ENCODE measurements around the gene WDR83. TPM values are rescaled to one million over a fixed set of nuclear protein-coding genes. Genes with fewer than 3 reads are reported as not detected.
"Not testable (repeated sequence)": the region's sequence is repeated elsewhere in the genome, so short reads cannot be mapped to it uniquely, and the experiment has no call there.

Gene WDR83
- total and polyA plus RNA-seq, 2 of the 4 experiments (the other 2 are of a cell fraction) = 5.9 to 8.9 TPM

DNA sequence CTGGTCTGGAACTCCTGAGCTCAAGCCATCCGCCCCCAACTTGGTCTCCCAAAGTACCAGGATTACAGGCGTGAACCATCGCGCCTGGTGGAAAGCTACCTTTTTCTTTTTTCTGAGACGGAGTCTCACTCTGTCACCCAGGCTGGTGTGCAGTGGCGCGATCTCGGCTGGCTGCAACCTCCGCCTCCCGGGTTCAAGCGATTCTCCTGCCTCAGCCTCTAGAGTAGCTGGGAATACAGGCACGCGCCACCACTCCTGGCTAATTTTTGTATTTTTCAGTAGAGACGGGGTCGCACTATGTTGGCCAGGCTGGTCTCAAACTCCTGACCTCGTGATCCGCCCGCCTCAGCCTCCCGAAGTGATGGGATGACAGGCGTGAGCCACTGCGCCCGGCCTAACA lies 30.8 kb downstream of the WDR83 start:
- H3K14ac ChIP-seq (replicated peaks; ENCODE audit: low read depth, low read length); H3K9me1 ChIP-seq (ENCODE audit: insufficient read depth, low read length); H3K4ac ChIP-seq (ENCODE audit: low read depth, low read length); H3K56ac ChIP-seq (ENCODE audit: extremely low read depth, insufficient read depth, low read length); dilution Hi-C loops (cut with HindIII; ENCODE audit: low sequenced_read_pairs, unreplicated experiment); H4K20me1 ChIP-seq (ENCODE audit: insufficient read depth, low read length); H2BK120ac ChIP-seq (ENCODE audit: low read depth, low read length); ATAC-seq (ENCODE audit: low read depth); in situ Hi-C loops (cut with MboI; ENCODE audit: low sequenced_read_pairs); H2AFZ ChIP-seq (replicated peaks; ENCODE audit: low read length, poor library complexity); H3K9me3 ChIP-seq (ENCODE audit: control insufficient read depth, insufficient read depth, low read length); H3K4me1 ChIP-seq (ENCODE audit: control insufficient read depth, insufficient read depth, low read length); H3K4me2 ChIP-seq (ENCODE audit: low read depth, low read length); H2BK15ac ChIP-seq (ENCODE audit: low read depth, low read length); H2AK9ac ChIP-seq (replicated peaks; ENCODE audit: low read depth, low read length, poor library complexity); BruUV-seq (replicated peaks); H3K27ac ChIP-seq (ENCODE audit: insufficient read depth, low read length); H2BK5ac ChIP-seq (ENCODE audit: low read depth, low read length, poor library complexity, severe bottlenecking); intact Hi-C loops (cut with micrococcal nuclease); H3K27me3 ChIP-seq (ENCODE audit: control insufficient read depth, insufficient read depth, low read length); CTCF ChIA-PET; H3K23ac ChIP-seq (ENCODE audit: low read depth, low read length); H3K9ac ChIP-seq (ENCODE audit: low read depth, low read length); H2BK20ac ChIP-seq (ENCODE audit: low read depth, low read length); H4K91ac ChIP-seq (ENCODE audit: insufficient read depth, low read depth, low read length); H2AK5ac ChIP-seq (ENCODE audit: low read depth, low read length); DNase-seq; H3K18ac ChIP-seq (ENCODE audit: low read depth, low read length); H3K4me3 ChIP-seq (ENCODE audit: insufficient read depth, low read depth, low read length); POLR2A ChIA-PET (ENCODE audit: unreplicated experiment); H4K5ac ChIP-seq (ENCODE audit: low read depth, low read length): not testable (repeated sequence)
- Histone ChIP-seq H4K8ac (ENCODE audit: low read depth in 2 of 2, low read length in 2 of 2) (peak overlapping the region; percentile 91 to 97; a peak in 3 of 4 replicates), H3K79me1 (ENCODE audit: low read depth in 1 of 2, low read length in 2 of 2) (peaks cover 7 to 27% of the 10 kb centered on the region in 2 experiments), H3K36me3 (ENCODE audit: control insufficient read depth, insufficient read depth, low read length) (peaks cover 34% of the 10 kb centered on the region)
- 95% methylated on average over 14 of the region's 22 CpGs; no CpG with 5 or more reads in 1 of the 2 experiments for WGBS, 2 experiments (ENCODE audit: extremely low coverage in 2 of 2, insufficient read length in 1 of 2)
